Measurements from ENCODE around the gene ARAP1.

DNA sequence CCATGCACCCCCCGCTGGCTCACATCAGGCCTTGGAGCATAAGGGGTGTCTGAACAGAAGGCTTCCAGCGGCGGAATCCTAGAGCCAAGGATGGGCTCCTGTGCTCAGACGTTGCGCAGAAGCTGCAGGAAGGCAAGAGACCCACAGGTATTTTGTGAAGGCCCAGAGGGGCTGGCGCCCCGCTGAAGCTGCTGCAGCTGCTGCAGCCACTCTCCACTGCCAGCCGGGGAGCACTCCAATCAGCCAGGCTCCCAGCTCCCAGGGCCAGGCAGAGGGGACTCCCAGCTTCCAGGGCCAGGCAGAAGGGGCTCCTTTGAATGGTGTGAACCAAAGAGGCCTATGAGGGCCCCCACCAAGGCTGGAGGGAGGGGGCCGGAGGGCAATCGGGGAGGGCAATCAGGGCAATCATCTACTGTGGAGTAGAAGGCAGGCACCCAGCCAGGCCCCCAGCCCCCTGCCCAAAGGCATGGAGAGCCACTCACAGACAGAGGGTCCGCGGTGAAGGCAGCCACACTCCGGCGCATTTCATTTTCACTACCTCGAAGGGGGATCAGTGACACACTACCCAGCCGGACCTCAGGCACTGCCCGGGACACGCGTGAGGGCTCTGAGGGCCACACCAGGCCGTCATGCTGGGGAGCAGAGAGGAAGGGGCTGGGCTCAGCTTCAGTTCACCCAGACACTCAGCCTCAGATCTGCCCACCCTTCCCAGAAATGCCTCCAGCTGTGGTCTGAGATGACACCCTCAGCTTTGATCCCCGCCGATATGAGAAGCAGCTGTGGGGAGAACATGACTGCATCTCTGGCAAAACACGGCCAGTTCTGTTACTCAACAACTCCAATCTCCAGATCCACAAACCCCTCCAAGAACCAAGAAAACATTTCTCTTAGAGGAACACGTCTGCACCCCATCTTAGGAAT, 66.4 kb downstream of the ARAP1 start:
- TF ChIP-seq ZNF274 (IDR thresholded peaks at IDR 0.05; ENCODE audit: low read depth, low read length) = no peak
- TF ChIP-seq SUZ12 (IDR thresholded peaks at IDR 0.05; ENCODE audit: extremely low read depth, insufficient read depth, insufficient read length) = no peak
- TF ChIP-seq YY1 (IDR thresholded peaks at IDR 0.05; ENCODE audit: insufficient read depth, insufficient read length) = no peak
